Measurements from ENCODE around the gene ADGRA3. TPM values are rescaled to one million over a fixed set of nuclear protein-coding genes. Genes with fewer than 3 reads are reported as not detected.

Gene ADGRA3
- total RNA-seq, 1 experiment from 2014 or later: 40.5 TPM

DNA sequence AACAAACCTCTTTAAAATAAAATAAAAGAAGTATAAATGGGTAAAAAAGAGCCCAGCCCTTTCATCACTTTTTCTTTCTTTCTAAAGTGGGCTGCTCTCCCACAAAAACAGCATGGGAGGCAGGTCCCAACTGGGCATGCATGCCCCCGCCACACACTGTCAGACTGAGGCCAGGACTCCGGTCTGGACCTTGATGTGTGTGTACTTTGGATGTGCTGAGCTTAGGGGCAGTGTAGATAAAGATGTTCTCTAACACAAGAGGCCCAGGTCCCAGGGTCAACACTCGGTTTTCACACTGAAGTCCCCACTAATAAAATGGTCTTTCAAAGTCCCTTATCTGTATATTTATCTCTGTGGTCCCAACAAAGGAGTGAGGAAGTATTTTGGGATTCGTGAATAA lies 44.4 kb downstream of the ADGRA3 start (continued):
- TF ChIP-seq, protein P1, sequence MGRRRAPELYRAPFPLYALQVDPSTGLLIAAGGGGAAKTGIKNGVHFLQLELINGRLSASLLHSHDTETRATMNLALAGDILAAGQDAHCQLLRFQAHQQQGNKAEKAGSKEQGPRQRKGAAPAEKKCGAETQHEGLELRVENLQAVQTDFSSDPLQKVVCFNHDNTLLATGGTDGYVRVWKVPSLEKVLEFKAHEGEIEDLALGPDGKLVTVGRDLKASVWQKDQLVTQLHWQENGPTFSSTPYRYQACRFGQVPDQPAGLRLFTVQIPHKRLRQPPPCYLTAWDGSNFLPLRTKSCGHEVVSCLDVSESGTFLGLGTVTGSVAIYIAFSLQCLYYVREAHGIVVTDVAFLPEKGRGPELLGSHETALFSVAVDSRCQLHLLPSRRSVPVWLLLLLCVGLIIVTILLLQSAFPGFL (CRISPR knock-in tag; IDR thresholded peaks at IDR 0.05; ENCODE audit: borderline replicate concordance): no peak
- TF ChIP-seq, protein P2, sequence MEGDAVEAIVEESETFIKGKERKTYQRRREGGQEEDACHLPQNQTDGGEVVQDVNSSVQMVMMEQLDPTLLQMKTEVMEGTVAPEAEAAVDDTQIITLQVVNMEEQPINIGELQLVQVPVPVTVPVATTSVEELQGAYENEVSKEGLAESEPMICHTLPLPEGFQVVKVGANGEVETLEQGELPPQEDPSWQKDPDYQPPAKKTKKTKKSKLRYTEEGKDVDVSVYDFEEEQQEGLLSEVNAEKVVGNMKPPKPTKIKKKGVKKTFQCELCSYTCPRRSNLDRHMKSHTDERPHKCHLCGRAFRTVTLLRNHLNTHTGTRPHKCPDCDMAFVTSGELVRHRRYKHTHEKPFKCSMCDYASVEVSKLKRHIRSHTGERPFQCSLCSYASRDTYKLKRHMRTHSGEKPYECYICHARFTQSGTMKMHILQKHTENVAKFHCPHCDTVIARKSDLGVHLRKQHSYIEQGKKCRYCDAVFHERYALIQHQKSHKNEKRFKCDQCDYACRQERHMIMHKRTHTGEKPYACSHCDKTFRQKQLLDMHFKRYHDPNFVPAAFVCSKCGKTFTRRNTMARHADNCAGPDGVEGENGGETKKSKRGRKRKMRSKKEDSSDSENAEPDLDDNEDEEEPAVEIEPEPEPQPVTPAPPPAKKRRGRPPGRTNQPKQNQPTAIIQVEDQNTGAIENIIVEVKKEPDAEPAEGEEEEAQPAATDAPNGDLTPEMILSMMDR (IDR thresholded peaks at IDR 0.05): no peak

DNA sequence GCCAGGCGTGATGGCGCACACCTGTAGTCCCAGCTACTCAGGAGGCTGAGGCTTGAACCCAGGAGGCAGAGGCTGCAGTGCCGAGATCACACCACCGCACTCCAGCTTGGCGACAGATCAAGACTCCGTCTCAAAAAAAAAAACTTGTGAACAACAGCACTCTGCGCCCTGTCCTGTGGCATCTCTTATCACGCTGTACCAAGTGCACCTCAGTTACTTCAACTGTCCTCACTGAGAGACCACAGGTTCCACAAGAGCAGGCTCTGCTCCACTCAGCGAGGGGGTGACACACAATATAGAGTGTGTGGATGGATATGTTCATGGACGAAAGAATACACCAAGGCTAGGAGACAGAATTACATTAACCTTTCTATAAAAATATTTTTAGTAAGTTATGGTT lies 49.3 kb downstream of the ADGRA3 start:
- ChIA-PET POLR2A (no interaction called here), CTCF (no interaction called here)
- DNase-seq (ENCODE audit: low spot score) (no peak), ATAC-seq (no peak)
- no peak overlapping the region for H3K4me3 Mint-ChIP-seq
- H3K9me3 Mint-ChIP-seq: peaks cover 5% of the 10 kb centered on the region; the same call in 1 of the 2 replicates
- H3K36me3 Mint-ChIP-seq: peaks cover 33% of the 10 kb centered on the region
- peaks cover 7% of the 10 kb centered on the region; the same call in 1 of the 2 replicates for H3K4me1 Mint-ChIP-seq
- H3K27me3 Mint-ChIP-seq (ENCODE audit: low read depth): no peaks in the 10 kb centered on the region
- no peak overlapping the region for H3K27ac Mint-ChIP-seq
- TF ChIP-seq RORB (CRISPR knock-in tag; IDR thresholded peaks at IDR 0.05) (no peak), NR1H2 (CRISPR knock-in tag; IDR thresholded peaks at IDR 0.05) (no peak), ZNF138 (CRISPR knock-in tag; conservative IDR thresholded peaks at IDR 0.05) (no peak), NFE2L1 (CRISPR knock-in tag; IDR thresholded peaks at IDR 0.05) (no peak), ELF4 (CRISPR knock-in tag; IDR thresholded peaks at IDR 0.05; ENCODE audit: low read depth) (no peak), RELA (CRISPR knock-in tag; IDR thresholded peaks at IDR 0.05; ENCODE audit: borderline replicate concordance) (no peak), TEAD4 (CRISPR knock-in tag; IDR thresholded peaks at IDR 0.05) (no peak), SMAD3 (CRISPR knock-in tag; IDR thresholded peaks at IDR 0.05; ENCODE audit: borderline replicate concordance) (no peak), IRF2 (CRISPR knock-in tag; IDR thresholded peaks at IDR 0.05; ENCODE audit: borderline replicate concordance, low read depth) (no peak), FOXK1 (CRISPR knock-in tag; IDR thresholded peaks at IDR 0.05) (no peak)
- TF ChIP-seq, protein P3, sequence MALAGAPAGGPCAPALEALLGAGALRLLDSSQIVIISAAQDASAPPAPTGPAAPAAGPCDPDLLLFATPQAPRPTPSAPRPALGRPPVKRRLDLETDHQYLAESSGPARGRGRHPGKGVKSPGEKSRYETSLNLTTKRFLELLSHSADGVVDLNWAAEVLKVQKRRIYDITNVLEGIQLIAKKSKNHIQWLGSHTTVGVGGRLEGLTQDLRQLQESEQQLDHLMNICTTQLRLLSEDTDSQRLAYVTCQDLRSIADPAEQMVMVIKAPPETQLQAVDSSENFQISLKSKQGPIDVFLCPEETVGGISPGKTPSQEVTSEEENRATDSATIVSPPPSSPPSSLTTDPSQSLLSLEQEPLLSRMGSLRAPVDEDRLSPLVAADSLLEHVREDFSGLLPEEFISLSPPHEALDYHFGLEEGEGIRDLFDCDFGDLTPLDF (CRISPR knock-in tag; IDR thresholded peaks at IDR 0.05): no peak
- TF ChIP-seq, protein P4, sequence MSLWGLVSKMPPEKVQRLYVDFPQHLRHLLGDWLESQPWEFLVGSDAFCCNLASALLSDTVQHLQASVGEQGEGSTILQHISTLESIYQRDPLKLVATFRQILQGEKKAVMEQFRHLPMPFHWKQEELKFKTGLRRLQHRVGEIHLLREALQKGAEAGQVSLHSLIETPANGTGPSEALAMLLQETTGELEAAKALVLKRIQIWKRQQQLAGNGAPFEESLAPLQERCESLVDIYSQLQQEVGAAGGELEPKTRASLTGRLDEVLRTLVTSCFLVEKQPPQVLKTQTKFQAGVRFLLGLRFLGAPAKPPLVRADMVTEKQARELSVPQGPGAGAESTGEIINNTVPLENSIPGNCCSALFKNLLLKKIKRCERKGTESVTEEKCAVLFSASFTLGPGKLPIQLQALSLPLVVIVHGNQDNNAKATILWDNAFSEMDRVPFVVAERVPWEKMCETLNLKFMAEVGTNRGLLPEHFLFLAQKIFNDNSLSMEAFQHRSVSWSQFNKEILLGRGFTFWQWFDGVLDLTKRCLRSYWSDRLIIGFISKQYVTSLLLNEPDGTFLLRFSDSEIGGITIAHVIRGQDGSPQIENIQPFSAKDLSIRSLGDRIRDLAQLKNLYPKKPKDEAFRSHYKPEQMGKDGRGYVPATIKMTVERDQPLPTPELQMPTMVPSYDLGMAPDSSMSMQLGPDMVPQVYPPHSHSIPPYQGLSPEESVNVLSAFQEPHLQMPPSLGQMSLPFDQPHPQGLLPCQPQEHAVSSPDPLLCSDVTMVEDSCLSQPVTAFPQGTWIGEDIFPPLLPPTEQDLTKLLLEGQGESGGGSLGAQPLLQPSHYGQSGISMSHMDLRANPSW (CRISPR knock-in tag; conservative IDR thresholded peaks at IDR 0.05; ENCODE audit: low read depth): no peak
- TF ChIP-seq, protein P5, sequence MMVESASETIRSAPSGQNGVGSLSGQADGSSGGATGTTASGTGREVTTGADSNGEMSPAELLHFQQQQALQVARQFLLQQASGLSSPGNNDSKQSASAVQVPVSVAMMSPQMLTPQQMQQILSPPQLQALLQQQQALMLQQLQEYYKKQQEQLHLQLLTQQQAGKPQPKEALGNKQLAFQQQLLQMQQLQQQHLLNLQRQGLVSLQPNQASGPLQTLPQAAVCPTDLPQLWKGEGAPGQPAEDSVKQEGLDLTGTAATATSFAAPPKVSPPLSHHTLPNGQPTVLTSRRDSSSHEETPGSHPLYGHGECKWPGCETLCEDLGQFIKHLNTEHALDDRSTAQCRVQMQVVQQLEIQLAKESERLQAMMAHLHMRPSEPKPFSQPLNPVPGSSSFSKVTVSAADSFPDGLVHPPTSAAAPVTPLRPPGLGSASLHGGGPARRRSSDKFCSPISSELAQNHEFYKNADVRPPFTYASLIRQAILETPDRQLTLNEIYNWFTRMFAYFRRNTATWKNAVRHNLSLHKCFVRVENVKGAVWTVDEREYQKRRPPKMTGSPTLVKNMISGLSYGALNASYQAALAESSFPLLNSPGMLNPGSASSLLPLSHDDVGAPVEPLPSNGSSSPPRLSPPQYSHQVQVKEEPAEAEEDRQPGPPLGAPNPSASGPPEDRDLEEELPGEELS (CRISPR knock-in tag; IDR thresholded peaks at IDR 0.05): no peak
- TF ChIP-seq, protein P6, sequence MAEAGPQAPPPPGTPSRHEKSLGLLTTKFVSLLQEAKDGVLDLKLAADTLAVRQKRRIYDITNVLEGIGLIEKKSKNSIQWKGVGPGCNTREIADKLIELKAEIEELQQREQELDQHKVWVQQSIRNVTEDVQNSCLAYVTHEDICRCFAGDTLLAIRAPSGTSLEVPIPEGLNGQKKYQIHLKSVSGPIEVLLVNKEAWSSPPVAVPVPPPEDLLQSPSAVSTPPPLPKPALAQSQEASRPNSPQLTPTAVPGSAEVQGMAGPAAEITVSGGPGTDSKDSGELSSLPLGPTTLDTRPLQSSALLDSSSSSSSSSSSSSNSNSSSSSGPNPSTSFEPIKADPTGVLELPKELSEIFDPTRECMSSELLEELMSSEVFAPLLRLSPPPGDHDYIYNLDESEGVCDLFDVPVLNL (CRISPR knock-in tag; IDR thresholded peaks at IDR 0.05; ENCODE audit: borderline replicate concordance, low read depth): no peak
- TF ChIP-seq, protein P7, sequence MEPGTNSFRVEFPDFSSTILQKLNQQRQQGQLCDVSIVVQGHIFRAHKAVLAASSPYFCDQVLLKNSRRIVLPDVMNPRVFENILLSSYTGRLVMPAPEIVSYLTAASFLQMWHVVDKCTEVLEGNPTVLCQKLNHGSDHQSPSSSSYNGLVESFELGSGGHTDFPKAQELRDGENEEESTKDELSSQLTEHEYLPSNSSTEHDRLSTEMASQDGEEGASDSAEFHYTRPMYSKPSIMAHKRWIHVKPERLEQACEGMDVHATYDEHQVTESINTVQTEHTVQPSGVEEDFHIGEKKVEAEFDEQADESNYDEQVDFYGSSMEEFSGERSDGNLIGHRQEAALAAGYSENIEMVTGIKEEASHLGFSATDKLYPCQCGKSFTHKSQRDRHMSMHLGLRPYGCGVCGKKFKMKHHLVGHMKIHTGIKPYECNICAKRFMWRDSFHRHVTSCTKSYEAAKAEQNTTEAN (CRISPR knock-in tag; IDR thresholded peaks at IDR 0.05): no peak
- TF ChIP-seq, protein P8, sequence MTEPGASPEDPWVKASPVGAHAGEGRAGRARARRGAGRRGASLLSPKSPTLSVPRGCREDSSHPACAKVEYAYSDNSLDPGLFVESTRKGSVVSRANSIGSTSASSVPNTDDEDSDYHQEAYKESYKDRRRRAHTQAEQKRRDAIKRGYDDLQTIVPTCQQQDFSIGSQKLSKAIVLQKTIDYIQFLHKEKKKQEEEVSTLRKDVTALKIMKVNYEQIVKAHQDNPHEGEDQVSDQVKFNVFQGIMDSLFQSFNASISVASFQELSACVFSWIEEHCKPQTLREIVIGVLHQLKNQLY (CRISPR knock-in tag; IDR thresholded peaks at IDR 0.05): no peak
- TF ChIP-seq, protein P9, sequence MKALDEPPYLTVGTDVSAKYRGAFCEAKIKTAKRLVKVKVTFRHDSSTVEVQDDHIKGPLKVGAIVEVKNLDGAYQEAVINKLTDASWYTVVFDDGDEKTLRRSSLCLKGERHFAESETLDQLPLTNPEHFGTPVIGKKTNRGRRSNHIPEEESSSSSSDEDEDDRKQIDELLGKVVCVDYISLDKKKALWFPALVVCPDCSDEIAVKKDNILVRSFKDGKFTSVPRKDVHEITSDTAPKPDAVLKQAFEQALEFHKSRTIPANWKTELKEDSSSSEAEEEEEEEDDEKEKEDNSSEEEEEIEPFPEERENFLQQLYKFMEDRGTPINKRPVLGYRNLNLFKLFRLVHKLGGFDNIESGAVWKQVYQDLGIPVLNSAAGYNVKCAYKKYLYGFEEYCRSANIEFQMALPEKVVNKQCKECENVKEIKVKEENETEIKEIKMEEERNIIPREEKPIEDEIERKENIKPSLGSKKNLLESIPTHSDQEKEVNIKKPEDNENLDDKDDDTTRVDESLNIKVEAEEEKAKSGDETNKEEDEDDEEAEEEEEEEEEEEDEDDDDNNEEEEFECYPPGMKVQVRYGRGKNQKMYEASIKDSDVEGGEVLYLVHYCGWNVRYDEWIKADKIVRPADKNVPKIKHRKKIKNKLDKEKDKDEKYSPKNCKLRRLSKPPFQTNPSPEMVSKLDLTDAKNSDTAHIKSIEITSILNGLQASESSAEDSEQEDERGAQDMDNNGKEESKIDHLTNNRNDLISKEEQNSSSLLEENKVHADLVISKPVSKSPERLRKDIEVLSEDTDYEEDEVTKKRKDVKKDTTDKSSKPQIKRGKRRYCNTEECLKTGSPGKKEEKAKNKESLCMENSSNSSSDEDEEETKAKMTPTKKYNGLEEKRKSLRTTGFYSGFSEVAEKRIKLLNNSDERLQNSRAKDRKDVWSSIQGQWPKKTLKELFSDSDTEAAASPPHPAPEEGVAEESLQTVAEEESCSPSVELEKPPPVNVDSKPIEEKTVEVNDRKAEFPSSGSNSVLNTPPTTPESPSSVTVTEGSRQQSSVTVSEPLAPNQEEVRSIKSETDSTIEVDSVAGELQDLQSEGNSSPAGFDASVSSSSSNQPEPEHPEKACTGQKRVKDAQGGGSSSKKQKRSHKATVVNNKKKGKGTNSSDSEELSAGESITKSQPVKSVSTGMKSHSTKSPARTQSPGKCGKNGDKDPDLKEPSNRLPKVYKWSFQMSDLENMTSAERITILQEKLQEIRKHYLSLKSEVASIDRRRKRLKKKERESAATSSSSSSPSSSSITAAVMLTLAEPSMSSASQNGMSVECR (CRISPR knock-in tag; IDR thresholded peaks at IDR 0.05; ENCODE audit: borderline replicate concordance): no peak
